Measurements from ENCODE around the gene KLHL12.

DNA sequence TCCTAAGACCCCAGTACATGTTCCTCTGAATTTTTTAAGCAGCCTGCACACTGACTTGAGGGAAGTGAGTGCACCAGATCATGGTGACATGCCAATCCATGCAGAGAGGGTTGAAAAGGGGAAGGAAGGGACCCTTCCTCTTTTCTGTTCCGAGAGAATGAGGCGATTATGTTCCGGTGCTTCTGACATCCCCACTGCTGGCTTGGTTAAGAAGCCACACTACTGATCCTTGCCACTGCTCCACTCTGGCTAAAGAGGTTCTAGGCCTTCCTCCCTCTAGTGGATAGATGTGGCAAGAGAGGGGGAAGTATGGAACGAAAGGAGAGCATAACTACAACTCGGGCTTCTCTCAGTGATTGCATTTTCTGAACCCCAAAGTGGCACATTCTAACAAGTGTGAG, 41.9 kb upstream of the KLHL12 start:
- TF ChIP-seq POLR2A (IDR thresholded peaks at IDR 0.05; ENCODE audit: low read length): no peak
- no peak for TF ChIP-seq GATA1 (IDR thresholded peaks at IDR 0.05; ENCODE audit: low read depth, low read length)

Measured in erythroblast (primary cell).